K562 (cell line): ENCODE results near the gene STARD3NL. TPM values are rescaled to one million over a fixed set of nuclear protein-coding genes. Genes with fewer than 3 reads are reported as not detected.

Experiments used
- ATAC-seq: fragments of 200-7000 bp; cut with Tn5 transposase; 3 replicates; pipeline ENCODE4 v1.9.1; 2020; ENCODE audit warnings: moderate library complexity
- BruUV-seq: library from RNA; stranded (reverse); fragments of 400-500 nt; replicated peaks from 2 replicates; lab custom pipeline; 2021; lab: Mats Ljungman, UMichigan
- CTCF ChIA-PET: fragments of 300-600 bp; formaldehyde crosslinking; extraction: SDS; loops from one replicate; lab custom pipeline; 2021; ENCODE audit warnings: low intra/inter-chr PET ratio; lab: Yijun Ruan, JAX
- POLR2A ChIA-PET: fragments of 300-600, 350-650 bp; sonication (Branson Sonifier 250); formaldehyde crosslinking; extraction: SDS; loops from one replicate; lab custom pipeline; 2021; ENCODE audit warnings: antibody characterized with exemption, inconsistent platforms; lab: Yijun Ruan, JAX
- DNase-seq, 4 experiments: peaks; one replicate each; pipeline versions ENCODE4 v3.0.0 to v3.0.0-alpha.2; 2011 to 2018; ENCODE audit warnings: low spot score in 3 of 4, mixed read lengths in 3 of 4; ENCODE audit errors: extremely low read depth in 1 of 4
- FAIRE-seq: peaks from 2 replicates; lab custom pipeline; 2011; peaks lifted over from hg19 to GRCh38; lab: Jason Lieb, UNC
- H2AFZ ChIP-seq: 2 replicates; pipeline ENCODE4 v1.6.0; 2011; ENCODE audit warnings: low read depth, low read length, control low read depth, inconsistent platforms
- H3K27ac ChIP-seq: fragments of 200-600 bp; 3 replicates; pipeline ENCODE4 v1.8.0; 2011; ENCODE audit warnings: low read depth, mild to moderate bottlenecking, control low read depth, inconsistent platforms, low read length, moderate library complexity, mixed read lengths; ENCODE audit errors: extremely low read depth
- H3K27me3 ChIP-seq, 2 experiments: fragments of 300-600 bp in 1 of 2; 2 replicates in 1 of 2; 3 replicates in 1 of 2; pipeline versions ENCODE4 v1.6.0 to v1.8.0; 2011; ENCODE audit warnings: inconsistent platforms in 2 of 2, low read length in 2 of 2, mild to moderate bottlenecking in 1 of 2, mixed read lengths in 1 of 2, moderate library complexity in 1 of 2; ENCODE audit not compliant: control insufficient read depth in 2 of 2, insufficient read depth in 2 of 2
- H3K36me3 ChIP-seq: fragments of 300-600 bp; 3 replicates; pipeline ENCODE4 v1.8.0; 2011; ENCODE audit warnings: mild to moderate bottlenecking, low read length, inconsistent platforms; ENCODE audit not compliant: control insufficient read depth, insufficient read depth
- H3K4me1 ChIP-seq, 2 experiments: fragments of 200-600 bp in 1 of 2; replicated peaks in 1 of 2; 2 replicates in 1 of 2; 3 replicates in 1 of 2; pipeline versions ENCODE4 v1.5.1 to v1.8.0; 2011; ENCODE audit warnings: inconsistent platforms in 2 of 2, low read length in 2 of 2, mild to moderate bottlenecking in 1 of 2, mixed read lengths in 1 of 2, moderate library complexity in 1 of 2; ENCODE audit not compliant: control insufficient read depth in 2 of 2, insufficient read depth in 2 of 2
- H3K4me2 ChIP-seq: 2 replicates; pipeline ENCODE4 v1.6.1; 2011; ENCODE audit warnings: low read length, control low read depth, inconsistent platforms, mixed read lengths; ENCODE audit not compliant: insufficient read depth
- H3K4me3 ChIP-seq: fragments of 200-600 bp; sonication (generic), shearing (Covaris generic); 2 replicates; pipeline ENCODE4 v1.5.1; 2016; ENCODE audit warnings: control low read depth, inconsistent platforms
- H3K79me2 ChIP-seq: fragments of 200-600 bp; 3 replicates; pipeline ENCODE4 v1.8.0; 2011; ENCODE audit warnings: low read length, inconsistent platforms; ENCODE audit not compliant: control insufficient read depth, insufficient read depth
- H3K9ac ChIP-seq, 2 experiments: 2 replicates each; pipeline versions ENCODE4 v1.6.0 to v1.6.1; 2011; ENCODE audit warnings: low read depth in 2 of 2, low read length in 2 of 2, control low read depth in 1 of 2, inconsistent platforms in 1 of 2, mild to moderate bottlenecking in 1 of 2, mixed read lengths in 1 of 2; ENCODE audit not compliant: insufficient read depth in 1 of 2
- H3K9me1 ChIP-seq: one replicate; pipeline ENCODE4 v1.6.0; 2011; ENCODE audit warnings: inconsistent platforms, mild to moderate bottlenecking, low read length, moderate library complexity; ENCODE audit not compliant: control insufficient read depth, insufficient read depth
- H3K9me3 ChIP-seq: replicated peaks from 2 replicates; pipeline ENCODE4 v1.5.1; 2011; ENCODE audit warnings: low read depth, low read length, inconsistent platforms; ENCODE audit not compliant: control insufficient read depth, insufficient read depth
- H4K20me1 ChIP-seq: replicated peaks from 2 replicates; pipeline ENCODE4 v1.6.1; 2011; ENCODE audit warnings: low read length, inconsistent platforms, mixed read lengths; ENCODE audit not compliant: control insufficient read depth, insufficient read depth
- ARID1B ChIP-seq: fragments of 450-650 bp; IDR thresholded peaks from 2 replicates; pipeline ENCODE4 v1.6.1; 2016; ENCODE audit warnings: antibody characterized with exemption, mild to moderate bottlenecking, inconsistent platforms
- CBX1 ChIP-seq: sonication (generic); IDR thresholded peaks from 2 replicates; pipeline ENCODE4 v1.6.1; 2016; ENCODE audit warnings: antibody characterized with exemption, low read depth, mild to moderate bottlenecking
- ETS1 ChIP-seq: conservative IDR thresholded peaks from 2 replicates; pipeline ENCODE4 v1.6.1; 2011; ENCODE audit warnings: low read depth, mild to moderate bottlenecking, low read length; ENCODE audit not compliant: control insufficient read depth
- ETV6 ChIP-seq, 3 experiments: fragments of 150-350 bp in 1 of 3; sonication (generic) in 1 of 3; formaldehyde crosslinking in 1 of 3; IDR thresholded peaks; 2 replicates each; pipeline versions ENCODE4 v1.6.1 to v1.8.0; 2014 to 2022; ENCODE audit warnings: borderline replicate concordance in 2 of 3, low read depth in 2 of 3, antibody characterized with exemption in 1 of 3, low read length in 1 of 3, mild to moderate bottlenecking in 1 of 3, missing genetic modification reagents in 1 of 3
- HMGXB4 ChIP-seq: sonication (generic); formaldehyde crosslinking; IDR thresholded peaks from 2 replicates; pipeline ENCODE4 v1.8.1; 2023; ENCODE audit warnings: mild to moderate bottlenecking, missing genetic modification reagents
- NCOR1 ChIP-seq: fragments of 450-650 bp; IDR thresholded peaks from 2 replicates; pipeline ENCODE4 v1.6.1; 2016; ENCODE audit warnings: mild to moderate bottlenecking, moderate library complexity
- SIN3A ChIP-seq, 2 experiments: fragments of 150-350 bp in 1 of 2; IDR thresholded peaks; 2 replicates each; pipeline ENCODE4 v1.6.1; 2011 to 2016; ENCODE audit warnings: borderline replicate concordance in 2 of 2, low read depth in 2 of 2, low read length in 2 of 2, mild to moderate bottlenecking in 2 of 2, moderate library complexity in 2 of 2; ENCODE audit not compliant: control insufficient read depth in 1 of 2
- SNRNP70 ChIP-seq: fragments of 200-400 bp; formaldehyde crosslinking; optimal IDR thresholded peaks from 2 replicates; pipeline ENCODE3; 2017; ENCODE audit warnings: low read depth, low read length
- ZBTB5 ChIP-seq: fragments of 450-650 bp; IDR thresholded peaks from 2 replicates; pipeline ENCODE4 v1.6.1; 2017; ENCODE audit warnings: antibody characterized with exemption
- ZNF561 ChIP-seq: fragments of 450-650 bp; formaldehyde crosslinking; conservative IDR thresholded peaks from 2 replicates; pipeline ENCODE4 v1.4.0; 2020; ENCODE audit warnings: mild to moderate bottlenecking, moderate library complexity
- WGBS: fragments of 100-300 bp; shearing (Covaris generic); methylation state at CpG from one replicate; pipeline ENCODE4 v1.1.6; 2016; ENCODE audit warnings: low coverage, mixed read lengths; ENCODE audit not compliant: insufficient coverage; ENCODE audit errors: missing lambda C conversion rate; 5-methylcytosine and 5-hydroxymethylcytosine counted together
- in situ Hi-C: fragments of 300-500 bp; cut with MboI; formaldehyde crosslinking; loops from 4 replicates; pipeline ENCODE4 v1.15.0; 2018; ENCODE audit warnings: inconsistent platforms, mixed read lengths
- intact Hi-C: fragments of 100-400 bp; cut with micrococcal nuclease; formaldehyde crosslinking; loops from 2 replicates; pipeline ENCODE4 v1.14.2; 2022
- polyA plus RNA-seq, 8 experiments: library from polyadenylated mRNA; depleted of rRNA in 4 of 8; stranded (reverse) in 5 of 8; unstranded in 3 of 8; fragments of >200 nt; fragmentation: Nextera tagmentation in 2 of 8; fragmentation: Illumina TruSeq in 1 of 8; extraction: Ambion mirVana in 2 of 8; extraction: Trizol in 1 of 8; gene quantifications; 2 replicates each; pipeline versions ENCODE4 v1.2.1 to v1.2.3, GENCODE V29; 2011 to 2014; ENCODE audit warnings: inconsistent platforms in 1 of 8, missing spikeins in 1 of 8
- total RNA-seq, 7 experiments: library from RNA; depleted of rRNA in 6 of 7; stranded (reverse); fragments of >200 nt in 6 of 7; fragmentation: Illumina TruSeq in 2 of 7; extraction: Trizol in 2 of 7; gene quantifications; 2 replicates each; pipeline versions ENCODE4 v1.2.1 to v1.2.3, GENCODE V29; 2011 to 2021; ENCODE audit warnings: low replicate concordance in 1 of 7
- TF ChIP-seq, protein P1 (sequence below): fragments of 450-650 bp; IDR thresholded peaks from 2 replicates; pipeline ENCODE4 v1.6.1; 2017; ENCODE audit warnings: mild to moderate bottlenecking, moderate library complexity
- TF ChIP-seq, protein P2 (sequence below): fragments of 450-650 bp; formaldehyde crosslinking; conservative IDR thresholded peaks from 2 replicates; pipeline ENCODE4 v1.4.0; 2022; ENCODE audit warnings: mild to moderate bottlenecking, missing genetic modification characterization

The STARD3NL gene
- total and polyA plus RNA-seq, 9 of the 15 experiments (the other 6 are each of a cell fraction or from before 2014, with no cell fraction given), result 42.2 to 90.0 (median 57.6) TPM

GRCh38 chr7:38235606-38236005, 57.6 kb downstream of the STARD3NL start:
- no peaks in the 10 kb centered on the region for H3K36me3 ChIP-seq
- intact Hi-C loops, result no loop called here
- in situ Hi-C loops, result no loop called here
- POLR2A ChIA-PET, result interaction anchor here (0.5 kb wide), 1 partner anchor 9 kb away, joined by 3 read pairs; no protein-coding TSS in a partner anchor
- no peak overlapping the region for H3K4me2 ChIP-seq
- peaks cover 3 to 15% of the 10 kb centered on the region in 2 experiments; a peak in 3 of 5 replicates for H3K27me3 ChIP-seq
- WGBS, result 12% methylated on average over 4 of the region's 4 CpGs
- CTCF ChIA-PET, result no interaction called here
- H3K9me1 ChIP-seq, result no peaks in the 10 kb centered on the region
- H3K79me2 ChIP-seq, result no peaks in the 10 kb centered on the region
- H3K27ac ChIP-seq, result no peak overlapping the region
- FAIRE-seq (no peak), ATAC-seq (no peak), DNase-seq (no peak)
- no peaks in the 10 kb centered on the region for H3K9me3 ChIP-seq
- peaks cover 0 to 4% of the 10 kb centered on the region in 2 experiments; a peak in 1 of 5 replicates for H3K4me1 ChIP-seq
- H3K4me3 ChIP-seq, result no peak overlapping the region
- H4K20me1 ChIP-seq, result no peaks in the 10 kb centered on the region
- H2AFZ ChIP-seq, result no peak overlapping the region
- H3K9ac ChIP-seq, result no peak overlapping the region
- no TSS peak for BruUV-seq
- TF ChIP-seq NCOR1, result no peak
- TF ChIP-seq CBX1, result no peak
- TF ChIP-seq ZNF561, result no peak
- no peak for TF ChIP-seq ARID1B
- no peak for TF ChIP-seq ETV6 (IDR thresholded peaks at IDR 0.05; ENCODE audit: borderline replicate concordance in 1 of 2, low read depth in 2 of 2, low read length in 1 of 2)
- no peak for TF ChIP-seq ETV6 (CRISPR knock-in tag; IDR thresholded peaks at IDR 0.05; ENCODE audit: borderline replicate concordance)
- TF ChIP-seq, protein P1, sequence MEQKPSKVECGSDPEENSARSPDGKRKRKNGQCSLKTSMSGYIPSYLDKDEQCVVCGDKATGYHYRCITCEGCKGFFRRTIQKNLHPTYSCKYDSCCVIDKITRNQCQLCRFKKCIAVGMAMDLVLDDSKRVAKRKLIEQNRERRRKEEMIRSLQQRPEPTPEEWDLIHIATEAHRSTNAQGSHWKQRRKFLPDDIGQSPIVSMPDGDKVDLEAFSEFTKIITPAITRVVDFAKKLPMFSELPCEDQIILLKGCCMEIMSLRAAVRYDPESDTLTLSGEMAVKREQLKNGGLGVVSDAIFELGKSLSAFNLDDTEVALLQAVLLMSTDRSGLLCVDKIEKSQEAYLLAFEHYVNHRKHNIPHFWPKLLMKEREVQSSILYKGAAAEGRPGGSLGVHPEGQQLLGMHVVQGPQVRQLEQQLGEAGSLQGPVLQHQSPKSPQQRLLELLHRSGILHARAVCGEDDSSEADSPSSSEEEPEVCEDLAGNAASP, result no peak
- TF ChIP-seq SIN3A (IDR thresholded peaks at IDR 0.05; ENCODE audit: borderline replicate concordance in 2 of 2, control insufficient read depth in 1 of 2, low read depth in 2 of 2, low read length in 2 of 2), result no peak
- TF ChIP-seq ZBTB5, result no peak
- TF ChIP-seq HMGXB4 (CRISPR knock-in tag), result no peak
- TF ChIP-seq, protein P2, sequence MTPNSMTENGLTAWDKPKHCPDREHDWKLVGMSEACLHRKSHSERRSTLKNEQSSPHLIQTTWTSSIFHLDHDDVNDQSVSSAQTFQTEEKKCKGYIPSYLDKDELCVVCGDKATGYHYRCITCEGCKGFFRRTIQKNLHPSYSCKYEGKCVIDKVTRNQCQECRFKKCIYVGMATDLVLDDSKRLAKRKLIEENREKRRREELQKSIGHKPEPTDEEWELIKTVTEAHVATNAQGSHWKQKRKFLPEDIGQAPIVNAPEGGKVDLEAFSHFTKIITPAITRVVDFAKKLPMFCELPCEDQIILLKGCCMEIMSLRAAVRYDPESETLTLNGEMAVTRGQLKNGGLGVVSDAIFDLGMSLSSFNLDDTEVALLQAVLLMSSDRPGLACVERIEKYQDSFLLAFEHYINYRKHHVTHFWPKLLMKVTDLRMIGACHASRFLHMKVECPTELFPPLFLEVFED (CRISPR knock-in tag), result no peak
- no peak for TF ChIP-seq ETS1
- no peak for TF ChIP-seq SNRNP70
